Stomach smooth muscle (tissue), 2 donors: ENCODE measurements around the gene ZNF232.
"Not testable (repeated sequence)": the region's sequence is repeated elsewhere in the genome, so short reads cannot be mapped to it uniquely, and the experiment has no call there.

Experiments used
- H3K27ac ChIP-seq: one replicate; pipeline ENCODE4 v1.7.0; 2013; ENCODE audit warnings: mild to moderate bottlenecking, low read length, inconsistent platforms
- H3K27me3 ChIP-seq, 2 donors: one replicate each; pipeline ENCODE4 v1.7.0; 2013; ENCODE audit warnings: low read length in 2 of 2; ENCODE audit not compliant: insufficient read depth in 2 of 2, control insufficient read depth in 1 of 2
- H3K36me3 ChIP-seq, 2 donors: one replicate each; pipeline ENCODE4 v1.7.0; 2013; ENCODE audit warnings: low read length in 2 of 2; ENCODE audit not compliant: control insufficient read depth in 2 of 2, insufficient read depth in 2 of 2
- H3K4me1 ChIP-seq: one replicate; pipeline ENCODE4 v1.7.0; 2013; ENCODE audit warnings: low read length; ENCODE audit not compliant: control insufficient read depth, insufficient read depth
- H3K4me3 ChIP-seq, 2 donors: one replicate each; pipeline ENCODE4 v1.7.0; 2013; ENCODE audit warnings: low read length in 2 of 2
- H3K9ac ChIP-seq, 2 donors: one replicate each; pipeline ENCODE4 v1.7.0; 2013; ENCODE audit warnings: low read length in 2 of 2, mild to moderate bottlenecking in 1 of 2
- H3K9me3 ChIP-seq, 2 donors: one replicate each; pipeline ENCODE4 v1.7.0; 2013; ENCODE audit warnings: low read length in 2 of 2; ENCODE audit not compliant: control insufficient read depth in 2 of 2
- donor health status: healthy.
- donor health status: Pancreatic carcinoma.

The ZNF232 gene

DNA sequence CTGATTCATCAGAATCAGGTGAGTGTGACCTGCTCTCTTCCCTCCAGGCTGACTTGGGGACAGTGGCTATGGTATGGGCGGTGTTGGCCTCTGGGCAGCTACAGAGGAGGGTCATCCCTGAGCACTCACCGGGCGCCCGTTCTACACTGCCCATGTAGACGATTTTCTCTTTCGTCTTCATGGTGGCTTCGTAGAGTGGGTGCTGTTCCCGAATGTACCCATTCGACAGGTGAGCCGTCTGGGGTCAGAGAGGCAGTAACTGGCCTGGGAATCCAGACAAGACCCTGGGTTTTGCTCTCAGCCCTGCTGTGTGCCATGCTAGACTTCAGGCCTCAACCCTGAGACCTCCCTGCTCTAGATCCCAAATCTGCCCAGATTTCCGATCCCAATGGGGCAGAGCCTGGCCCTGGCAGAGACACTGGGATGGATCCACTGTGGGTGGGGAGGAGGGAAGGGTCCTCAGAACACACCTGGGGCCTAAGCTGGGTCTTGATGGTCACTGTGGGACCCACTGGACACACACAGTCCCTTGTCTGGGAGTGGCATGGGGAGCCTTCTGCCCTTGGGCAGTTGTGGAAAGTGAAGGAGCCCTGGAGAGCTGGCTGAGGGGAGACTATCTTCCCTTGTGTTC lies 17.3 kb upstream of the ZNF232 start:
- H3K27ac ChIP-seq = no peak overlapping the region
- no peaks in the 10 kb centered on the region for H3K4me1 ChIP-seq
- no peak overlapping the region for H3K4me3 ChIP-seq
- no peak overlapping the region for H3K9ac ChIP-seq
- no peaks in the 10 kb centered on the region for H3K36me3 ChIP-seq
- H3K9me3 ChIP-seq = no peaks in the 10 kb centered on the region
- H3K27me3 ChIP-seq = peaks cover 0 to 3% of the 10 kb centered on the region in 2 donors

DNA sequence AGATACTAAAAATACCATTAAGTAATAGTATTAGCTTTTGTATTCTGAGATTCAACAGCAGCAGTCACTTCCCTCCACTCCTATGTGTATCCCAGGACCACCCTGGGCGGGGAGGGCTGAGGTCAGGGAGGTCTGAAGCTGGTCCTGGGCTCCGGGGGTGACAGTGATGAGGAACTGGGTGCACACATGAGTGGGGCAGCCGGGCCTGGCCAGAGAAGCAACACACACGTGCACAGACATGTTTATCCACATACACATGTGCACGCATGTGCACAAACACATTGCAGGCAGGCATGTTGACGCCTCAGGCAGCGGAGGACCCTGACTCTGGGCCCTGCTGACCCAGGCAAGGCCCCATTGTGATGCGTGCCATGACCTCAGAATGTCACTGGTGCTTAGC lies 16.7 kb upstream of the ZNF232 start:
- not testable (repeated sequence) for H3K9me3 ChIP-seq, H3K36me3 ChIP-seq, H3K9ac ChIP-seq, H3K4me3 ChIP-seq, H3K4me1 ChIP-seq, H3K27me3 ChIP-seq, H3K27ac ChIP-seq

DNA sequence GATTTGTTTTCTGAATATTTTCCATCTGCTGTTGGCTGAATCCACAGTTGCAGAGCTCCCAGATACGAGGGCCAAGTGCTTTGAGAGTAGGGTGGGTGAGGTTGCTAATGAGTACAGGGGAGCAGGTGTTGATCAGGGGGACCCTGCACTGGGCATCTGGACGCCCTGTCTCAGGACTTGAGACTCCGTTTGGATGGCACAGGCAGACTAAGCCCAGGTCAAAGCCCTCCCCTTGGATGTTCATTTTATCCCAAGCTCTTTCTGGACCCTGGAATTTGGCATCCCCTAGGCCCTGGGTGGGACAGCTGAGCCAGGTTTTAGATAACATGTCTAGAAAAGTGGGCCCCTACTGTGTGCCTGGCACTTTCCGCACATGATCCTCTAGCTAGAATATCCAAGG lies 16.2 kb upstream of the ZNF232 start:
- H3K9ac ChIP-seq = no peak overlapping the region
- peaks cover 4 to 8% of the 10 kb centered on the region in 2 donors for H3K27me3 ChIP-seq
- H3K4me1 ChIP-seq = peaks cover 4% of the 10 kb centered on the region
- H3K9me3 ChIP-seq = no peaks in the 10 kb centered on the region
- no peaks in the 10 kb centered on the region for H3K36me3 ChIP-seq
- no peak overlapping the region for H3K4me3 ChIP-seq
- H3K27ac ChIP-seq = no peak overlapping the region

DNA sequence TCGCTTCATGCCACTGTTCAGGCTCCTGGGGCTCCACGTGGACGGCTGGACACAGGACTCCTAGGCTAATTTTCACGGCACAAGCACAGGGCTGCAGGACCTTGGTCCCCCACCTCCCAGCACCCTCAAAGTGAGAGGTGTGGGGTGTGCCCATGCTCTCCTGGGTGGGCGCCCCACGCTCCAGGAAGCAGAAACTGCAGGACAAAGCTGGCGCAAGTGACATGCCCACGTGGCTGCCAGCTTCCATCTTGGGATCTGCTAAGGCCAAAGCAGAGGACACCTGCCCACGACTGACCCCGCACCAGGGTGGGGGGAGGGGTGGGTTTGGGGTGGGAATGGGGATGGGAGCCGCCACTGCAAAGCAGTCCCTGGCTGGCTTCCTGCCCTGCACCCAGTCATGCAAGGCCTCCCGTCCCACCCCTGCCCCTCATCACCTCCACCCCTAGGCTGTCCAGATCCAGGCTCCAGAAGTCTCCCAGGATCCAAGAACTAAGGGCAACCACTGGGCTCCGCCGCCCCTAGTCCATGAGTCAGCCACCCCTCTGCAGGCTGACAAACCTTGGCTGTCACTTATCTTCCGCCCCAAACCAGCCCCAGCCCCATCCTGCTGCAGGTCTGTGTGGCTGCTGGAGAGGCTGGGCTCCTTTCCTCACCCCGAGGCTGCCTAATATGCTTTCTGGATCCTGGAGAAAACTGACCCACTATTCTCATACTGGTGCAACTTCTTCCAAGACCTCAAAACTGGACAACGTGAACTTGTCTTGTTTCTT lies 15.2 kb upstream of the ZNF232 start:
- Histone ChIP-seq H3K4me1 (peaks cover 9% of the 10 kb centered on the region), H3K4me3 (no peak overlapping the region), H3K36me3 (no peaks in the 10 kb centered on the region), H3K27me3 (peaks cover 4 to 8% of the 10 kb centered on the region in 2 donors), H3K9me3 (no peaks in the 10 kb centered on the region), H3K27ac (no peak overlapping the region), H3K9ac (no peak overlapping the region)

DNA sequence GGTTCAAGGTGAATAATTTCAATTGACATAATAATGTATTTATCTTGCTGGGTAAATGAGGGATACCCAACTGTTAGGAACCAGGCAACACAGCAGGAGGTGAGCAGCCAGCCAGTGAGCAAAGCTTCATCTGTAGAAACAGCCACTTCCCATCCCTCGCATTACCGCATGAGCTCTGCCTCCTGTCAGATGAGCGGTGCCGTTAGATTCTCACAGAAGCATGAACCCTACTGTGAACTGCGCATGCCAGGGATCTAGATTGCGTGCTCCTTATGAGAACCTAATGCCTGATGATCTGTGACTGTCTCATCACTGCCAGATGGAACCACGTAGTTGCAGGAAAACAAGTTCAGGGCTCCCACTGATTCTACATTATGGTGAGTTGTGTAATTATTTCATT lies 13.2 kb upstream of the ZNF232 start:
- not testable (repeated sequence) for H3K4me3 ChIP-seq, H3K36me3 ChIP-seq, H3K9ac ChIP-seq, H3K27ac ChIP-seq, H3K4me1 ChIP-seq, H3K9me3 ChIP-seq
- H3K27me3 ChIP-seq = peaks cover 4 to 13% of the 10 kb centered on the region in 2 donors

DNA sequence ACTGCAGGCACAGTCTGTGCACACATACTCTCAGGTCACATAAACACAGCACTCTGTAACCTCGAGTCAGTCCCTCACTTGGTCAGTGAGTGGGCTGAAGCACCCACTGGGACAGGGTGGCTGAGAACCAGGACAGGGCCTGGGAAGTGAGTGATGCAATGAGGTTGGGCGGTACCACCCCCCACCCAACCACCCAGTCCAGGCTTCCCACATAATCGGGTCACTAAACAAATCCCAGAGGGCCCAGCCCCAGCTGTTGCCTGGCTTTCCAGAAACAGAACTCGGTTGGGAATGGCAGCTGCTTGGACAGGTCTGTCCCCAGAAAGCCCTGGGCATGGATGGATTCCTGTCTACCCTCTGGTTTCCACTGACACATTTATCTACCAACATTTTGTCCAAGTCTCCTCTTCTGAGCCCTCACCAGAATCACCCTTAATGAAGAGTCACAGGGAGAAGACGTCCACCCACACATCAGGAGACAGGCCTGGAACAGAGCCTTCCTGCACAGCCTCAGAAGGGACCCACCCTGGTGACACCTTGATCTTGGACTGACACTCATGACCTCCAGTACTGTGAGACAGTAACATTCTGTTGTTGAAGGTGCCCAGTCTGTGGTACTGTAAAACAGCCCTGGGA lies 12.6 kb upstream of the ZNF232 start:
- not testable (repeated sequence) for H3K9me3 ChIP-seq, H3K4me3 ChIP-seq, H3K9ac ChIP-seq, H3K27ac ChIP-seq, H3K4me1 ChIP-seq, H3K36me3 ChIP-seq
- peaks cover 4 to 13% of the 10 kb centered on the region in 2 donors for H3K27me3 ChIP-seq

DNA sequence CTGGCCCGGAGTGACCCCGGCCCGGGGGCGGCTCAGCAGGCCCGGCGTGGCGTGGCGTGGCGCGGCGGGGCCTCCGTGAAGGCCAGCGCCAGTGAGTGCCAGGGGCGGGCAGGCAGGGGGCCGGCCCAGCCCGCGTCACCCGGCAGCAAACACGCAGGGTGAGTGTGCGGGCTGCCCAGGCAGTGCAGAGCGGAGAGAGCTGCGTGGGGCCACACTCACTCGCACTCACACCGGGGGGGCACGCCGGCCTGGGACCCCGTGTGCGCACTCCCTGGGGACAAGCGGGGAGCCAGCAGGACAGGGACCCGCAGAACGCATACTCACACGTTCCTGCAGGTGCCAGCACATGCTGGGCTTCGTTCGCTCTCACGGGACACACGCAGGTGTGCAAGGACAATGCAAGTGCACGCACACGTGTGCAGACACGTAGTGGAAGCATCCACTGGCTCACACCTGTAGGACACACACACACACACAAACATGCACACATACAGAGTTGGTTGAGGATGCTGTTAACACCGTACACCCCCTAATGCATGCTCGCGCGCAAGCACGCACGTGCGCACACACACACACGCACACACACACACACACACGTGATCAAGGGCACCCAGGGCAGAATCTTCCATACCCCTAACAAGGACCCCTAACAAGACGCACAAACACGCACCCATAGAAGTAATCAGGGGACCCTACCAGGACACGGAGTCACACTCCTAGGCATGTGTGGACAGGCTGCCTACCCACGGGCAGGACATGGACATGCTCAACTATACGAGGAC lies 11.9 kb upstream of the ZNF232 start:
- H3K36me3 ChIP-seq = no peaks in the 10 kb centered on the region
- H3K27me3 ChIP-seq = peaks cover 4 to 13% of the 10 kb centered on the region in 2 donors
- no peak overlapping the region for H3K27ac ChIP-seq
- no peak overlapping the region for H3K9ac ChIP-seq
- H3K4me3 ChIP-seq = peak overlapping the region in 1 of 2 donors; percentile 72
- H3K9me3 ChIP-seq = no peaks in the 10 kb centered on the region
- H3K4me1 ChIP-seq = peaks cover 9% of the 10 kb centered on the region

DNA sequence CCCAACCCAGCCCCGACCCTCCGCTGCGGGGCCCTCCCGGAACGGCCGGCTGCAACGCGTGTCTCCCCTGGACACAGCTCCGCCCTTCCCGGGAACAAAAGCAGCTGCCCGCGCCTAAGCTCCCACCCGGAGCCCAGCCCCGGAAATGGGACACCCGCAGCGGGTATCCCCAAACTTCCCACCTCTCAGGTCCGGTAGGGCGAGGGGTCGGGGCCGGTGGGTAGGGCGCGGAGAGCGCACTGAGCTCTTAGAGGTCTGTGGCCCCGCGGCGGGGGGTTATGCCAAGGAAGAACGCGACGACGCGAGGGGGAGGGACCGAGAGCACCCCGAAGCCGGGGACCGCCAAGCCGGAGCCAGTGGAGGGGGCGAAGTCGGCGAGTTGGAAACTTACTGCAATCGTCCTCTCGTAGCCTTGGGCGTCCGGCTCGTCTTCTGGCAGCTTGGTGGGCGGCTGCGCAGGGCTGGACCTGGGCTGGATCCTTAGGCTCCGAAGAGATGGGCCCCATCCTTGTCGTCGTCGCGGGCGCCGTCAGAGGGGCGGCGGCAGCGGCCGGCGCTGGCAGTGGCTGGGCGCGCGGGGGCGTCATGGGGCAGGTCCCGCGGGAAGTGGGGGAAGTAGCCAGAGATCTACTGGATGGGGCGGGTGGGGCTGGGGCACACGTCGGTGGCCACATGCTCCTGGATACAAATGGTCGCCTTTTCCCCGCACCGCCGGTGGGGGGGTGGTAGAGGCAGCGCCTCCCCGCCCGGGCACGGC lies 11.1 kb upstream of the ZNF232 start:
- no peaks in the 10 kb centered on the region for H3K36me3 ChIP-seq
- H3K27me3 ChIP-seq = peaks cover 4 to 18% of the 10 kb centered on the region in 2 donors
- peak overlapping the region; percentile 47 to 59 for H3K9ac ChIP-seq
- no peaks in the 10 kb centered on the region for H3K9me3 ChIP-seq
- no peak overlapping the region for H3K27ac ChIP-seq
- peak overlapping the region; percentile 60 to 72 for H3K4me3 ChIP-seq
- H3K4me1 ChIP-seq = peaks cover 9% of the 10 kb centered on the region

DNA sequence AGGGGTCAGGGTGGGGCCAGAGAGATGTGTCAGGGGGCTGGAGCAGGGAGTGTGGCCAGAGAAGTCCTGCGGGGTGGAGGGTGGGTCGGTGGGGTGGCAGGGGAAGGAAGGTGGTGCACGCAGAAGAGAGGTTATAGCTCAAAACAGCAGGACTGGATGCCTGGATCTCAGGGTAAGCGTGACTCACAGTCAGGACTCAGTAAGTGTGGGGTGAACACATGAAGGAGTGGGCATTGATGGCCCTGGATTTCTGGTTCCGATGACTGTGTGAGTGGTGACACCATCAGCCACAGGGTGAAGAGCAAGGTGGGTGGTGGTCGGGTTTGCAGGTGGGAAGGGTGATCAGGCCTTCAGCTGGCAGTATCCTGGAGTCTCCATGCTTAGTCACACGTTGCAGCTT lies 10.4 kb upstream of the ZNF232 start:
- not testable (repeated sequence) for H3K9me3 ChIP-seq, H3K9ac ChIP-seq, H3K4me1 ChIP-seq, H3K36me3 ChIP-seq, H3K27ac ChIP-seq
- H3K27me3 ChIP-seq = peaks cover 4 to 18% of the 10 kb centered on the region in 2 donors
- peak overlapping the region in 1 of 2 donors; percentile 72 for H3K4me3 ChIP-seq

DNA sequence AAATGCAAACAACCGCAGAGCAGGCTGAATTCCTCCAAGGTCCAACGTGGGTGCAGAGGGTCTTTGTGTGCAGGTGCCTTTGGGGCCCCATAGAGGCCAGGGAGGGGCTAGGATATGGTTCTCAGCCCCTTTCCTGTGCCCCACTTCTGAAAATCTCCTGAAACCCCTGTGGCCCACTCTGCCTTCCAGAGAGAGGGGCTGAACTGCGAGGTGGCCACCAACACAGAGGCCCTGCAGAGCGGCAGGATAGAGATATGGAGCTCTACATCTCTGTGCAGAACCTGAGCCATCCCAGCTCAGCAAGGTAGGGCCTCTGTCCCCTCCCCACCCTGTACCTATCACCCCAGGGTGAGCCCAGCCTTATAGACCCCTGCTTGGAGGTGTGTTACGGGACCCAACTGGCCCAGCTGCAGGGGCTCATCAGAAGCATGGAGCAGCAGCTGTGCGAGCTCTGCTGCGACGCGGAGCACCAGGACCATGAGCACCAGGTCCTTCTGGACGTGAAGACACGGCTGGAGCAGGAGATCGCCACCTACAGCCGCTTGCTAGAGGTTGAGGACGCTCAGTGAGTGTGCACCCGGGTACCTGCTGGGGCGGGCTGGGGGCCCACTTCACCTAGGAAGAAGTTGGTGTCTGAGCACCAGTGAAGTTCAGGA lies 9.6 kb upstream of the ZNF232 start:
- no peak overlapping the region for H3K4me3 ChIP-seq
- H3K27me3 ChIP-seq = peaks cover 6 to 24% of the 10 kb centered on the region in 2 donors
- no peaks in the 10 kb centered on the region for H3K36me3 ChIP-seq
- H3K9me3 ChIP-seq = no peaks in the 10 kb centered on the region
- no peak overlapping the region for H3K27ac ChIP-seq
- peaks cover 9% of the 10 kb centered on the region for H3K4me1 ChIP-seq
- H3K9ac ChIP-seq = no peak overlapping the region
